ENCODE results near the gene MMP8. TPM values are rescaled to one million over a fixed set of nuclear protein-coding genes. Genes with fewer than 3 reads are reported as not detected.

The MMP8 gene
- total RNA-seq, 1 donor from 2014 or later: not detected

DNA sequence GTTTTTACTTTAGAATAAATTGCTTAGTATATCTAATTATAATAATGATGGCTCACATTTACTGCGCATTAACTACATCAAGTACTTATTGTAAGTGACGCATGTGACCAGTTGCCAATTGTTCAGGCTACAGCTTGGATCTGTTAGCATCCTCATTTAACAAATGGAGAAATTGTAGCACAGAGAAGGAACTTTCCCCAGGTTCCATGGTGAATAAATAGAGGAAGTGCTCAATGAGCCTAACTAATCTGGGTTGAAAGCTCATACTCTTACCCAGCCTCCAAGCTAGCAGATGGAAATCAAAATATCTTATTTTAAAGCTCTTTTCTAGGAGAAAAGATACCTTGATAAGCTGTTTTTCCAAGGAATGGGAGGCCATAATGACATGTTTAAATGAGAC is 39.0 kb downstream of the MMP8 start:
- no peak overlapping the region for H3K4me3 Mint-ChIP-seq
- H3K27me3 Mint-ChIP-seq (ENCODE audit: low read depth): no peaks in the 10 kb centered on the region

DNA sequence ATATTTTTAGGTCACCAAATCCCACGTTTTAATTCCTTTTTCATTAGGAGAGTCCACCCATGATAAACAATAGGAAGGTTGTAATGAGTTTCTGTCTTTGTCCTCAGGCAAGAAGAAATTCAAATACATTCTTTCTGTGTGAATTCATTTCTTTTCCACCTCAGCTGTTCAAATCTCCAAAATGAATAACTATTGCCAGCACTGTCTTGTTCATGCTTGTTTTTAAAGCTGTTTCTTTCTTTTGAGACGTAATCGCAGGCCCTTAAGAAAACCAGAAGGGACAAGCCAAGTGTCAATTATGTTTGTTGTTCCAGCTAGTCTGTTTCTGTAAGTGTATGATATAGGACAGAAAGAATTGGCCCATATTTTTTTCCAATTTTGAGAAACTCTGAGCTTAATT is 39.4 kb downstream of the MMP8 start:
- TF ChIP-seq, protein P1, sequence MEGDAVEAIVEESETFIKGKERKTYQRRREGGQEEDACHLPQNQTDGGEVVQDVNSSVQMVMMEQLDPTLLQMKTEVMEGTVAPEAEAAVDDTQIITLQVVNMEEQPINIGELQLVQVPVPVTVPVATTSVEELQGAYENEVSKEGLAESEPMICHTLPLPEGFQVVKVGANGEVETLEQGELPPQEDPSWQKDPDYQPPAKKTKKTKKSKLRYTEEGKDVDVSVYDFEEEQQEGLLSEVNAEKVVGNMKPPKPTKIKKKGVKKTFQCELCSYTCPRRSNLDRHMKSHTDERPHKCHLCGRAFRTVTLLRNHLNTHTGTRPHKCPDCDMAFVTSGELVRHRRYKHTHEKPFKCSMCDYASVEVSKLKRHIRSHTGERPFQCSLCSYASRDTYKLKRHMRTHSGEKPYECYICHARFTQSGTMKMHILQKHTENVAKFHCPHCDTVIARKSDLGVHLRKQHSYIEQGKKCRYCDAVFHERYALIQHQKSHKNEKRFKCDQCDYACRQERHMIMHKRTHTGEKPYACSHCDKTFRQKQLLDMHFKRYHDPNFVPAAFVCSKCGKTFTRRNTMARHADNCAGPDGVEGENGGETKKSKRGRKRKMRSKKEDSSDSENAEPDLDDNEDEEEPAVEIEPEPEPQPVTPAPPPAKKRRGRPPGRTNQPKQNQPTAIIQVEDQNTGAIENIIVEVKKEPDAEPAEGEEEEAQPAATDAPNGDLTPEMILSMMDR (conservative IDR thresholded peaks at IDR 0.05): no peak
- no peak for DNase-seq (ENCODE audit: low read depth, low spot score)
- Mint-ChIP-seq H3K36me3 (ENCODE audit: low read depth) (no peaks in the 10 kb centered on the region), H3K27ac (ENCODE audit: unreplicated experiment) (no peak overlapping the region), H3K4me3 (no peak overlapping the region), H3K4me1 (peaks cover 4% of the 10 kb centered on the region), H3K27me3 (ENCODE audit: low read depth) (no peaks in the 10 kb centered on the region), H3K9me3 (no peaks in the 10 kb centered on the region)

More for the DNA sequence above, 39.0 kb downstream of the MMP8 start:
- TF ChIP-seq, protein P1 (conservative IDR thresholded peaks at IDR 0.05): no peak
- Mint-ChIP-seq H3K9me3 (no peaks in the 10 kb centered on the region), H3K27ac (ENCODE audit: unreplicated experiment) (no peak overlapping the region), H3K4me1 (peaks cover 4% of the 10 kb centered on the region), H3K36me3 (ENCODE audit: low read depth) (no peaks in the 10 kb centered on the region)
- no peak for DNase-seq (ENCODE audit: low read depth, low spot score)

DNA sequence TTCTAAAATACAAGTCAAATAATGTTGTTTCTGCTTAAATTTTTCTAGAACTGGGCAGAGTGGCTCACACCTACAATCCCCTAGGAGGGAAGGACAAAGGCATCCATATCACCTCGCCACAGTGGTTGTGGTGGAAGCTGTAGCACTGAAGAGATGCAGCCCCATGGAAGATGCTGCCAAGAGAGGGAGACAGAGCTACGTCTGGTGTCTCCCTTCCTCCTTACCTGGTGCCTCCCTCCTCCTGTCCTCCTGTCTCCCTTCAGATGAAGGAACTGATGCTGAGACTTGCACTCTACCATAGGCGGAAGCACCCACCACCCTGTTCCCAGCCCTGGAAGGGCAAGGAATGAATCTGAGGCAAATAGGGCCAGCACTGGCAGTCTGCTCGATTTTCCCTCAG is 41.5 kb downstream of the MMP8 start:
- Mint-ChIP-seq H3K4me1 (peaks cover 4% of the 10 kb centered on the region), H3K9me3 (no peaks in the 10 kb centered on the region), H3K36me3 (ENCODE audit: low read depth) (no peaks in the 10 kb centered on the region), H3K4me3 (no peak overlapping the region), H3K27ac (ENCODE audit: unreplicated experiment) (no peak overlapping the region), H3K27me3 (ENCODE audit: low read depth) (no peaks in the 10 kb centered on the region)
- TF ChIP-seq, protein P1 (conservative IDR thresholded peaks at IDR 0.05): no peak
- no peak for DNase-seq (ENCODE audit: low read depth, low spot score)

DNA sequence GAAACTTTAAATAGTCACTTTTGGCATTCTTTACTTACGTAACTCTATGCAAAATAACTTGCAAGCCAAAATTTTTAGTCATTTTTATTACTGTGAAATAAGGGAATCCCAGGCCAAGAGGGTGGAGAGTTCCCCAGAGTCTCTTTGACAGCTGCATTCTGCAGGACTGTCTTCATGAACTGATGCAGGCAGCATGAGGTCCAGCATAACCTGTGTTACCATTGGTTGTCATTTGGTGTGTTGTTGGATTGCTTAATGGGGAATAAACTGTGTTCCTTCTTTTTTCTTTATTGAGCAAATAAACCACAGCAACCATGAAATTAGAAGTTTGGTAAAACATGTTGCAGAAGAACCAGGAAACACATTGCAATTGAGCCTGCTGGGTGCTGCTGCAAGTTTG is 43.8 kb downstream of the MMP8 start:
- H3K4me1 Mint-ChIP-seq: peaks cover 4% of the 10 kb centered on the region
- TF ChIP-seq, protein P1 (conservative IDR thresholded peaks at IDR 0.05): no peak
- no peaks in the 10 kb centered on the region for H3K27me3 Mint-ChIP-seq (ENCODE audit: low read depth)
- H3K9me3 Mint-ChIP-seq: no peaks in the 10 kb centered on the region
- H3K27ac Mint-ChIP-seq (ENCODE audit: unreplicated experiment): no peak overlapping the region
- H3K36me3 Mint-ChIP-seq (ENCODE audit: low read depth): no peaks in the 10 kb centered on the region
- DNase-seq (ENCODE audit: low read depth, low spot score): no peak
- no peak overlapping the region for H3K4me3 Mint-ChIP-seq

DNA sequence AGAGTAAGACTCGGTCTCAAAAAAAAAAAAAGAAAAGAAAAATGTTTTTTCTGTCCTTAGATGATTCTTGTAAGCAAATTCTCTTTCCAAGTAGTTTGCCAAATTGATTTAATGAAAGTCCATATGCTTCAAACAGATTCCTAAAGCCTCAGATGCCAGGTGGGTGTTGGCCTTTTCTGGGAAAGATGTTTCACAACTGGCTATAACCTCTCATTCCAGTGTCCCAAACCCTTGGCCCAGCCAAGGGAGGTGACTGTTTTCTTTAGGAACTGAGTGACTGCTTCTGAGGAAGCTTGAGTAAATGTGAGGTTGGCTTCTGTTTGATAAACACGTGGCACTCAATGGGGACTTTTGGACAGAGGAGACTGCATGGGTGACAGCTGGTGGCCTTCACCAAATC is 46.7 kb downstream of the MMP8 start:
- Mint-ChIP-seq H3K4me1 (no peaks in the 10 kb centered on the region), H3K9me3 (no peaks in the 10 kb centered on the region), H3K27ac (ENCODE audit: unreplicated experiment) (no peak overlapping the region), H3K27me3 (ENCODE audit: low read depth) (no peaks in the 10 kb centered on the region), H3K36me3 (ENCODE audit: low read depth) (no peaks in the 10 kb centered on the region), H3K4me3 (no peak overlapping the region)
- DNase-seq (ENCODE audit: low read depth, low spot score): no peak
- TF ChIP-seq, protein P1 (conservative IDR thresholded peaks at IDR 0.05): no peak

DNA sequence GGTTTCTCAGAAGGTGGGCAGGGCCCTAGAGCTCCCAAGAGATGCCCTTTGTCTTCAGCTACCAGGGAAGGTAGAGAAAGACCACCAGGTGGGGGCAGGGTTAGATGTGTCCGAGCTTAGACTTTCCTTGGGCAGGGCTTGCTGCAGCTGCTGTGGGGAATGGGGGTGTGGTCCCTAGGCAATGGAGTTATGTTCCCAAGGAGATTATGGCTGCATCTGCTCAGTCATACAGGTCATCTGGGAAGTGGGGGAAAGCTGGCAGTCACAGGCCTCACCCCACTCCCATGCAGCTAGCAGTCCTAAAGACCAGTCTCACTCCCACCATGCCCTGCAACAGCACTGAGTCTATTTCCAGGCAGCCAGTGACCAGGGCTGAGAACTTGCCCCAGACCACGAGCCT is 48.7 kb downstream of the MMP8 start:
- Mint-ChIP-seq H3K4me1 (no peaks in the 10 kb centered on the region), H3K4me3 (no peak overlapping the region), H3K27me3 (ENCODE audit: low read depth) (no peaks in the 10 kb centered on the region), H3K9me3 (no peaks in the 10 kb centered on the region), H3K36me3 (ENCODE audit: low read depth) (no peaks in the 10 kb centered on the region), H3K27ac (ENCODE audit: unreplicated experiment) (no peak overlapping the region)
- TF ChIP-seq, protein P1 (conservative IDR thresholded peaks at IDR 0.05): no peak
- no peak for DNase-seq (ENCODE audit: low read depth, low spot score)

Data from neural crest cell (in vitro differentiated cells).